Mammary epithelial cell (primary cell): ENCODE data around the gene CACHD1.

Experiments
- CTCF ChIP-seq, 2 donors: IDR thresholded peaks in 1 of 2; conservative IDR thresholded peaks in 1 of 2; 2 replicates each; pipeline ENCODE4 v1.5.1; 2011 to 2012; ENCODE audit warnings: inconsistent platforms in 2 of 2, low read length in 2 of 2, mild to moderate bottlenecking in 2 of 2, control low read depth in 1 of 2, low read depth in 1 of 2; ENCODE audit not compliant: insufficient read depth in 1 of 2; ENCODE audit errors: extremely low read depth in 1 of 2
- EZH2 ChIP-seq: IDR thresholded peaks from 2 replicates; pipeline ENCODE4 v1.6.1; 2012; ENCODE audit warnings: low read length, inconsistent platforms, borderline replicate concordance

- TF ChIP-seq CTCF (conservative IDR thresholded peaks at IDR 0.05 in 1 of 2, IDR thresholded peaks at IDR 0.05 in 1 of 2; ENCODE audit: extremely low read depth in 1 of 2, insufficient read depth in 1 of 2, low read depth in 1 of 2, low read length in 2 of 2) (no peak), EZH2 (no peak)
These were observed 3.4 kb downstream of the CACHD1 start for GRCh38 chr1:64473367-64473766.
